NCI-H2196 (cell line): ENCODE results near the gene PLXNA4.

Experiments
- DNase-seq: peaks from one replicate; lab custom pipeline; 2025; ENCODE audit not compliant: unreplicated experiment; lab: John Stamatoyannopoulos, UW

PLXNA4 gene

GRCh38 chr7:132161976-132162375 lies 414.3 kb downstream of the PLXNA4 start:
- DNase-seq: no peak

GRCh38 chr7:132161533-132161915 lies 414.7 kb downstream of the PLXNA4 start:
- no peak for DNase-seq

- no peak for DNase-seq
Measured at GRCh38 chr7:132160611-132161532, 415.4 kb downstream of the PLXNA4 start.

- no peak for DNase-seq
Measured at GRCh38 chr7:132158841-132159240, 417.4 kb downstream of the PLXNA4 start.

- DNase-seq: no peak
Measured at GRCh38 chr7:132158166-132158565, 418.1 kb downstream of the PLXNA4 start.

GRCh38 chr7:132155715-132156114 lies 420.6 kb downstream of the PLXNA4 start:
- DNase-seq: no peak

- no peak for DNase-seq
Measured at GRCh38 chr7:132154695-132155471, 421.4 kb downstream of the PLXNA4 start.

GRCh38 chr7:132154248-132154647 lies 422.0 kb downstream of the PLXNA4 start:
- no peak for DNase-seq

- no peak for DNase-seq
Measured at GRCh38 chr7:132152131-132152889, 424.0 kb downstream of the PLXNA4 start.

- no peak for DNase-seq
Measured at GRCh38 chr7:132150711-132151110, 425.6 kb downstream of the PLXNA4 start.

GRCh38 chr7:132149436-132150304 lies 426.6 kb downstream of the PLXNA4 start:
- DNase-seq: no peak

- DNase-seq: no peak
Measured at GRCh38 chr7:132148876-132149275, 427.4 kb downstream of the PLXNA4 start.

GRCh38 chr7:132145466-132145865 lies 430.8 kb downstream of the PLXNA4 start:
- DNase-seq: no peak

- no peak for DNase-seq
Measured at GRCh38 chr7:132145063-132145462, 431.2 kb downstream of the PLXNA4 start.

GRCh38 chr7:132142006-132142405 lies 434.3 kb downstream of the PLXNA4 start:
- DNase-seq: no peak

- DNase-seq: no peak
Measured at GRCh38 chr7:132141109-132141508, 435.2 kb downstream of the PLXNA4 start.

GRCh38 chr7:132140341-132140740 lies 435.9 kb downstream of the PLXNA4 start:
- no peak for DNase-seq

- no peak for DNase-seq
Measured at GRCh38 chr7:132138817-132139216, 437.5 kb downstream of the PLXNA4 start.

- DNase-seq: no peak
Measured at GRCh38 chr7:132137681-132138080, 438.6 kb downstream of the PLXNA4 start.

GRCh38 chr7:132135746-132136385 lies 440.4 kb downstream of the PLXNA4 start:
- no peak for DNase-seq
